HepG2 (cell line): Measurements from ENCODE around the gene MSRB3. TPM values are rescaled to one million over a fixed set of nuclear protein-coding genes. Genes with fewer than 3 reads are reported as not detected.

ENCODE experiments used
- AKNA ChIP-seq: sonication (generic); formaldehyde crosslinking; IDR thresholded peaks from 2 replicates; pipeline ENCODE4 v1.4.0; 2020; ENCODE audit warnings: missing genetic modification reagents, borderline replicate concordance
- CREM ChIP-seq, 2 experiments: sonication (generic) in 1 of 2; formaldehyde crosslinking in 1 of 2; IDR thresholded peaks; 2 replicates each; pipeline versions ENCODE4 v1.4.0 to v1.6.1; 2016 to 2020; ENCODE audit warnings: antibody characterized with exemption in 1 of 2, mild to moderate bottlenecking in 1 of 2, missing genetic modification reagents in 1 of 2
- EP300 ChIP-seq, 3 experiments: sonication (generic) in 1 of 3; formaldehyde crosslinking in 1 of 3; IDR thresholded peaks; 2 replicates each; pipeline versions ENCODE4 v1.5.1 to v1.6.1; 2011 to 2020; ENCODE audit warnings: low read depth in 2 of 3, low read length in 2 of 3, borderline replicate concordance in 1 of 3, improper control_type of control experiment in 1 of 3, mild to moderate bottlenecking in 1 of 3, missing genetic modification reagents in 1 of 3, moderate library complexity in 1 of 3
- FOSL1 ChIP-seq: sonication (generic); formaldehyde crosslinking; IDR thresholded peaks from 2 replicates; pipeline ENCODE4 v1.9.0; 2021; ENCODE audit warnings: missing genetic modification reagents, borderline replicate concordance
- GATA4 ChIP-seq: sonication (generic); IDR thresholded peaks from 2 replicates; pipeline ENCODE4 v1.6.1; 2016; ENCODE audit warnings: antibody characterized with exemption, low read depth, borderline replicate concordance
- NCOR1 ChIP-seq: fragments of 200-600 bp; sonication (generic); IDR thresholded peaks from 2 replicates; pipeline ENCODE4 v1.7.0; 2017; ENCODE audit warnings: antibody characterized with exemption, low read length, borderline replicate concordance
- ZHX2 ChIP-seq, 2 experiments: sonication (generic) in 1 of 2; formaldehyde crosslinking in 1 of 2; IDR thresholded peaks; 2 replicates each; pipeline versions ENCODE4 v1.6.1 to v1.9.0; 2014 to 2022; ENCODE audit warnings: antibody characterized with exemption in 1 of 2, borderline replicate concordance in 1 of 2, inconsistent platforms in 1 of 2, low read depth in 1 of 2, missing genetic modification reagents in 1 of 2
- ZSCAN9 ChIP-seq: IDR thresholded peaks from 2 replicates; pipeline ENCODE4 v1.6.1; 2016; ENCODE audit warnings: borderline replicate concordance
- polyA plus RNA-seq, 8 experiments: library from polyadenylated mRNA; depleted of rRNA in 3 of 8; stranded (reverse) in 7 of 8; unstranded in 1 of 8; fragments of >200 nt; fragmentation: Illumina TruSeq in 4 of 8; extraction: Trizol in 4 of 8; gene quantifications; 2 replicates each; pipeline versions ENCODE4 v1.2.1 to v1.2.3, GENCODE V29; 2011 to 2016; ENCODE audit warnings: low read depth in 4 of 8, missing spikeins in 1 of 8, mixed read lengths in 1 of 8; ENCODE audit not compliant: insufficient read depth in 1 of 8
- total RNA-seq, 5 experiments: library from RNA; depleted of rRNA; stranded (reverse); fragments of >200 nt; fragmentation: Illumina TruSeq; extraction: Trizol; gene quantifications; 2 replicates each; pipeline ENCODE4 v1.2.3, GENCODE V29; 2016; ENCODE audit warnings: low read depth in 1 of 5

Gene MSRB3
- total and polyA plus RNA-seq, 2 of the 13 experiments (the other 11 are each of a cell fraction or from before 2014, with no cell fraction given) = 1.5 to 1.9 TPM

GRCh38 chr12:65335021-65335714, 56.7 kb downstream of the MSRB3 start (continued):
- no peak for TF ChIP-seq AKNA (CRISPR knock-in tag)
- TF ChIP-seq CREM (IDR thresholded peaks at IDR 0.05) = peak; percentile 51; the same call in 1 of the 2 replicates
- no peak for TF ChIP-seq CREM (CRISPR knock-in tag; IDR thresholded peaks at IDR 0.05)
- peak; percentile 47; the same call in 1 of the 2 replicates for TF ChIP-seq ZSCAN9
- TF ChIP-seq FOSL1 = peak; percentile 88
- TF ChIP-seq ZHX2 (IDR thresholded peaks at IDR 0.05; ENCODE audit: low read depth) = no peak
- TF ChIP-seq ZHX2 (CRISPR knock-in tag; IDR thresholded peaks at IDR 0.05; ENCODE audit: borderline replicate concordance) = no peak
- TF ChIP-seq NCOR1 = peak; percentile 87
- TF ChIP-seq GATA4 = peak; percentile 48; the same call in 1 of the 2 replicates
- TF ChIP-seq EP300 (IDR thresholded peaks at IDR 0.05; ENCODE audit: low read depth in 2 of 2, low read length in 2 of 2) = peak; percentile 49 to 74
- TF ChIP-seq EP300 (CRISPR knock-in tag; IDR thresholded peaks at IDR 0.05; ENCODE audit: borderline replicate concordance) = peak; percentile 53
